ENCODE results near the gene ARL8A. TPM values are rescaled to one million over a fixed set of nuclear protein-coding genes. Genes with fewer than 3 reads are reported as not detected.
"Not testable (repeated sequence)": the region's sequence is repeated elsewhere in the genome, so short reads cannot be mapped to it uniquely, and the experiment has no call there.

ARL8A gene
- total RNA-seq, 1 experiment from 2014 or later, result 27.8 TPM

DNA sequence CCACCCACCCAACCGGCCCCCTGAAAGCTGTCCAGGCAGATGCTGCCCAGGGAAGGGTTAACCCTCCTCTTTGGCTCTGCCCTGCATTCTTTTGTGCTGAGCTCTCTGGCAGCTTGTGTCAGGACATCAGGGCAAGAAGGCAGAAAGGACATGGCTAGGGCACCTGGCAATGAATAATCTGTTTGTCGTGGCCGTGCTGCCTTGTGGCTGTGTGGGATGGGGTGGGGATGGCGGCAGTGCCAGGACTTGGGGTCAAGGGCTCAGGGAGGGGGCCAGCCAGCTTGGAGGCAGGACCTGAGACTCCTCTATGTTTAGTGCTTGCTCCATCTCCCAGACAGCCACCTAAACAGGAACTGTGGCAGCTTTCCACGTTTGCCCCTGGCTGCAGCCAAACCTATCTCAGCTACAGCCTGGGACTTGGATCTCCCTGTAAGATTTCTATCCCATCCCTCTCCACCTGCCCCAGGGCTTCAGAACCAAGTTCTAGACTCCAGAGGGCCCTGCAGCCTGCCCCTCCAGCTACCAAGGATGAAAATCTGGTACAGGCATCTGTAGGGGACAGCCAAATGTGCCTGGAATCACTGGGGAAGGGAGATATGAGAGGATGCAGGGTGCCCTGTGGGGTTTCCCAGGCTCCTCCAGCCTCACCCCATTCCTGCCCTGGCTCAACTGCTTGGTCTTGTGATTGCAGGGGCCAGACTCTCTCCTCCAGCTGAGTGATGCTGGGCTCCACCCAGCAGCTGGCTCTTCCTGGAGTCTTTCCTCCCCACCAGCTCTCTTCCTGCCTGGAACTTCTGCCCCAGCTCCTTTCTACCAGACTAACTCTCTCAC is 31.5 kb downstream of the ARL8A start:
- Mint-ChIP-seq H3K4me1 (ENCODE audit: low read depth, unreplicated experiment) (peaks cover 25% of the 10 kb centered on the region), H3K36me3 (ENCODE audit: insufficient read depth, unreplicated experiment) (peaks cover 4% of the 10 kb centered on the region), H3K9me3 (ENCODE audit: unreplicated experiment) (no peaks in the 10 kb centered on the region), H3K27ac (ENCODE audit: unreplicated experiment) (peak overlapping the region; percentile 81), H3K27me3 (ENCODE audit: insufficient read depth, unreplicated experiment) (no peaks in the 10 kb centered on the region), H3K4me3 (ENCODE audit: unreplicated experiment) (peak overlapping the region; percentile 16)
- Histone ChIP-seq H3K9me3 (no peaks in the 10 kb centered on the region), H3K27me3 (replicated peaks; ENCODE audit: control insufficient read depth, insufficient read depth, low read length) (no peaks in the 10 kb centered on the region), H3K4me1 (peaks cover 49% of the 10 kb centered on the region), H3K36me3 (ENCODE audit: control insufficient read depth, insufficient read depth, low read length) (no peaks in the 10 kb centered on the region), H3K4me3 (ENCODE audit: low read depth, low read length) (no peak overlapping the region)
- DNase-seq, result peak in 1 of 2 experiments; percentile 28
- TF ChIP-seq, protein P1, sequence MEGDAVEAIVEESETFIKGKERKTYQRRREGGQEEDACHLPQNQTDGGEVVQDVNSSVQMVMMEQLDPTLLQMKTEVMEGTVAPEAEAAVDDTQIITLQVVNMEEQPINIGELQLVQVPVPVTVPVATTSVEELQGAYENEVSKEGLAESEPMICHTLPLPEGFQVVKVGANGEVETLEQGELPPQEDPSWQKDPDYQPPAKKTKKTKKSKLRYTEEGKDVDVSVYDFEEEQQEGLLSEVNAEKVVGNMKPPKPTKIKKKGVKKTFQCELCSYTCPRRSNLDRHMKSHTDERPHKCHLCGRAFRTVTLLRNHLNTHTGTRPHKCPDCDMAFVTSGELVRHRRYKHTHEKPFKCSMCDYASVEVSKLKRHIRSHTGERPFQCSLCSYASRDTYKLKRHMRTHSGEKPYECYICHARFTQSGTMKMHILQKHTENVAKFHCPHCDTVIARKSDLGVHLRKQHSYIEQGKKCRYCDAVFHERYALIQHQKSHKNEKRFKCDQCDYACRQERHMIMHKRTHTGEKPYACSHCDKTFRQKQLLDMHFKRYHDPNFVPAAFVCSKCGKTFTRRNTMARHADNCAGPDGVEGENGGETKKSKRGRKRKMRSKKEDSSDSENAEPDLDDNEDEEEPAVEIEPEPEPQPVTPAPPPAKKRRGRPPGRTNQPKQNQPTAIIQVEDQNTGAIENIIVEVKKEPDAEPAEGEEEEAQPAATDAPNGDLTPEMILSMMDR (IDR thresholded peaks at IDR 0.05; ENCODE audit: insufficient read depth in 1 of 2, low read depth in 1 of 2, low read length in 1 of 2, severe bottlenecking in 1 of 2, unreplicated experiment in 1 of 2), result no peak
- ChIA-PET CTCF (interaction anchor here (1.3 to 3.0 kb wide), 2 partner anchors 103 to 113 kb away, joined by 8 to 18 read pairs; partner anchors contain the start of gene ELF3), POLR2A (interaction anchor here (1.0 to 4.4 kb wide), 8 partner anchors 8 to 113 kb away, joined by 3 to 47 read pairs (median 6); partner anchors contain the start of gene ELF3)
- intact Hi-C loops (cut with micrococcal nuclease; ENCODE audit: unreplicated experiment), result no loop called here
- BruUV-seq (replicated peaks), result TSS peak; percentile 68

DNA sequence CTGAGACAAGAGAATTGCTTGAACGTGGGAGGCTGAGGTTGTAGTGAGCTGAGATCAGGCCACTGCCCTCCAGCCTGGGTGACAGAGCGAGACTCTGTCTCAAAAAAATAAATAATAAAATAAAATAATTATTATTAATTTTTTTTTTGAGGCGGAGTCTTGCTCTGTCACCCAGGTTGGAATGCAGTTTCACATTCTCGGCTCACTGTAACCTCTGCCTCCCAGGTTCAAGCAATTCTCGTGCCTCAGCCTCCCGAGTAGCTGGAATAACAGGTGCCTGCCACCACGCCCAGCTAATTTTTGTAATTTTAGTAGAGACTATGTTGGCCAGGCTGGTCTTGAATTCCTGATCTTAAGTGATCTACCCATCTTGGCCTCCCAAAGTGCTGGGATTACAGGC is 32.9 kb downstream of the ARL8A start:
- H3K4me1 Mint-ChIP-seq (ENCODE audit: low read depth, unreplicated experiment), result peaks cover 40% of the 10 kb centered on the region
- H3K36me3 Mint-ChIP-seq (ENCODE audit: insufficient read depth, unreplicated experiment); H3K36me3 ChIP-seq (ENCODE audit: control insufficient read depth, insufficient read depth, low read length); H3K4me3 Mint-ChIP-seq (ENCODE audit: unreplicated experiment); BruUV-seq (replicated peaks); H3K9me3 ChIP-seq; H3K27me3 ChIP-seq (replicated peaks; ENCODE audit: control insufficient read depth, insufficient read depth, low read length); H3K27me3 Mint-ChIP-seq (ENCODE audit: insufficient read depth, unreplicated experiment); intact Hi-C loops (cut with micrococcal nuclease; ENCODE audit: unreplicated experiment); H3K9me3 Mint-ChIP-seq (ENCODE audit: unreplicated experiment); H3K4me3 ChIP-seq (ENCODE audit: low read depth, low read length); DNase-seq; H3K27ac Mint-ChIP-seq (ENCODE audit: unreplicated experiment): not testable (repeated sequence)
- CTCF ChIA-PET, result interaction anchor here (3.0 kb wide), 1 partner anchor 101 kb away, joined by 18 read pairs; the partner anchor contains the start of gene ELF3
- POLR2A ChIA-PET, result interaction anchor here (2.2 to 4.4 kb wide), 2 partner anchors 94 to 102 kb away, joined by 7 to 47 read pairs; partner anchors contain the start of gene ELF3
- H3K4me1 ChIP-seq, result peaks cover 60% of the 10 kb centered on the region

DNA sequence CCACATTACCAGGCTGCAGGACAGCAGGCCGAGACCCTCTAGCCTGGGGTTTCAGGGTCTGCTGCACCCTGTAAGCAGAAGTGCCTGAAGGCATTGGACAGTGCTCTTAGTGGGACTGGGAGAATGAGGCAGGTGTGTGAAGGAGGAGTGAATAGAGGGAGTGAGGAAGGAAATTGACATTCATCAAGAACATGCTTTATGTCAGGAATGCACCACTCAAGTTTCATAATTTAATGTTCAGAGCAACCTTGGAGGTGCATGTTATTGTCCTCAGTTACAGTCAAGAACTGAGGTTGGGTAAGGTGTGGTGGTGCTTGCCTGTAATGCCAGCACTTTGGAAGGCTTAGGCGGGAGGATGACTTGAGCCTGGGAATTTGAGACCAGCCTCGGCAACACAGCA is 33.6 kb downstream of the ARL8A start:
- Mint-ChIP-seq H3K27me3 (ENCODE audit: insufficient read depth, unreplicated experiment) (no peaks in the 10 kb centered on the region), H3K9me3 (ENCODE audit: unreplicated experiment) (no peaks in the 10 kb centered on the region), H3K36me3 (ENCODE audit: insufficient read depth, unreplicated experiment) (peaks cover 4% of the 10 kb centered on the region), H3K27ac (ENCODE audit: unreplicated experiment) (no peak overlapping the region), H3K4me3 (ENCODE audit: unreplicated experiment) (no peak overlapping the region), H3K4me1 (ENCODE audit: low read depth, unreplicated experiment) (peaks cover 44% of the 10 kb centered on the region)
- Histone ChIP-seq H3K4me3 (ENCODE audit: low read depth, low read length) (no peak overlapping the region), H3K27me3 (replicated peaks; ENCODE audit: control insufficient read depth, insufficient read depth, low read length) (no peaks in the 10 kb centered on the region), H3K36me3 (ENCODE audit: control insufficient read depth, insufficient read depth, low read length) (no peaks in the 10 kb centered on the region), H3K9me3 (no peaks in the 10 kb centered on the region), H3K4me1 (peaks cover 66% of the 10 kb centered on the region)
- no TSS peak for BruUV-seq (replicated peaks)
- TF ChIP-seq, protein P1 (IDR thresholded peaks at IDR 0.05; ENCODE audit: insufficient read depth in 1 of 2, low read depth in 1 of 2, low read length in 1 of 2, severe bottlenecking in 1 of 2, unreplicated experiment in 1 of 2), result no peak
- ChIA-PET POLR2A (no interaction called here), CTCF (no interaction called here)
- intact Hi-C loops (cut with micrococcal nuclease; ENCODE audit: unreplicated experiment), result no loop called here
- no peak for DNase-seq
